GM21717 (cell line): ENCODE measurements around the gene PLCB4.

ENCODE experiments used
- ATAC-seq: cut with Tn5 transposase; IDR thresholded peaks from one replicate; pipeline ENCODE4 v1.9.1; 2021; ENCODE audit warnings: mild to moderate bottlenecking, moderate library complexity; ENCODE audit not compliant: unreplicated experiment

PLCB4 gene

GRCh38 chr20:9100691-9101090 lies 31.8 kb downstream of the PLCB4 start:
- ATAC-seq: no peak

- no peak for ATAC-seq
Observed at GRCh38 chr20:9102456-9102855, 33.6 kb downstream of the PLCB4 start.

- no peak for ATAC-seq
Observed at GRCh38 chr20:9103955-9104354, 35.1 kb downstream of the PLCB4 start.

GRCh38 chr20:9108260-9108659 lies 39.4 kb downstream of the PLCB4 start:
- ATAC-seq: no peak

- ATAC-seq: no peak
Observed at GRCh38 chr20:9109566-9109965, 40.7 kb downstream of the PLCB4 start.

GRCh38 chr20:9110365-9110764 lies 41.5 kb downstream of the PLCB4 start:
- no peak for ATAC-seq

- ATAC-seq: no peak
Observed at GRCh38 chr20:9110916-9111432, 42.1 kb downstream of the PLCB4 start.

- ATAC-seq: no peak
Observed at GRCh38 chr20:9112541-9113515, 43.9 kb downstream of the PLCB4 start.

GRCh38 chr20:9114709-9115108 lies 45.8 kb downstream of the PLCB4 start:
- ATAC-seq: no peak

- ATAC-seq: no peak
Observed at GRCh38 chr20:9117548-9117947, 48.7 kb downstream of the PLCB4 start.

GRCh38 chr20:9119776-9120175 lies 50.9 kb downstream of the PLCB4 start:
- no peak for ATAC-seq

GRCh38 chr20:9121211-9121610 lies 52.3 kb downstream of the PLCB4 start:
- ATAC-seq: no peak

- no peak for ATAC-seq
Observed at GRCh38 chr20:9122571-9122970, 53.7 kb downstream of the PLCB4 start.

- no peak for ATAC-seq
Observed at GRCh38 chr20:9126527-9126926, 57.6 kb downstream of the PLCB4 start.

GRCh38 chr20:9128568-9128967 lies 59.7 kb downstream of the PLCB4 start:
- ATAC-seq: no peak

GRCh38 chr20:9129756-9130155 lies 60.9 kb downstream of the PLCB4 start:
- ATAC-seq: no peak

- no peak for ATAC-seq
Observed at GRCh38 chr20:9130521-9130920, 61.6 kb downstream of the PLCB4 start.

- ATAC-seq: no peak
Observed at GRCh38 chr20:9131841-9132240, 63.0 kb downstream of the PLCB4 start.

GRCh38 chr20:9134346-9134745 lies 65.5 kb downstream of the PLCB4 start:
- ATAC-seq: no peak

- no peak for ATAC-seq
Observed at GRCh38 chr20:9136114-9136513, 67.2 kb downstream of the PLCB4 start.

GRCh38 chr20:9137001-9137400 lies 68.1 kb downstream of the PLCB4 start:
- ATAC-seq: no peak

- ATAC-seq: no peak
Observed at GRCh38 chr20:9139106-9139833, 70.4 kb downstream of the PLCB4 start.
